Activated naive CD4-positive, alpha-beta T cell treated with anti-CD3 and anti-CD28 coated beads, Interleukin-2, amount 50 U/mL, for 72 hours (primary cell): ENCODE measurements around the gene MORF4L1. TPM values are rescaled to one million over a fixed set of nuclear protein-coding genes. Genes with fewer than 3 reads are reported as not detected.

Experiments used
- ATAC-seq, 2 donors: fragments of 150-1000 bp; cut with Tn5 transposase; 2 replicates each; pipeline ENCODE4 v1.10.0; 2021; ENCODE audit warnings: mild to moderate bottlenecking in 2 of 2, moderate library complexity in 2 of 2
- DNase-seq, 2 donors: peaks; one replicate each; pipeline ENCODE4 v3.0.0; 2021 to 2022; ENCODE audit warnings: low spot score in 2 of 2
- H3K27ac Mint-ChIP-seq, 2 donors: one replicate each; pipeline ENCODE4 v1.8.0; 2022; ENCODE audit warnings: mild to moderate bottlenecking in 2 of 2, mixed read lengths in 2 of 2
- H3K36me3 Mint-ChIP-seq, 2 donors: one replicate each; pipeline ENCODE4 v1.8.0; 2022; ENCODE audit warnings: mixed read lengths in 2 of 2
- H3K9me3 Mint-ChIP-seq, 2 donors: one replicate each; pipeline ENCODE4 v1.8.0; 2022; ENCODE audit warnings: mixed read lengths in 2 of 2
- total RNA-seq, 2 donors: library from RNA; stranded (reverse); gene quantifications; one replicate each; pipeline ENCODE4 v1.2.3, GENCODE V29; 2022

Gene MORF4L1
- total RNA-seq, 2 donors from 2014 or later, result 239 to 287 TPM

GRCh38 chr15:78943692-78944091 lies 71.0 kb downstream of the MORF4L1 start:
- DNase-seq (no peak), ATAC-seq (no peak)
- Mint-ChIP-seq H3K9me3 (no peaks in the 10 kb centered on the region), H3K27ac (no peak overlapping the region), H3K36me3 (no peaks in the 10 kb centered on the region)

DNA sequence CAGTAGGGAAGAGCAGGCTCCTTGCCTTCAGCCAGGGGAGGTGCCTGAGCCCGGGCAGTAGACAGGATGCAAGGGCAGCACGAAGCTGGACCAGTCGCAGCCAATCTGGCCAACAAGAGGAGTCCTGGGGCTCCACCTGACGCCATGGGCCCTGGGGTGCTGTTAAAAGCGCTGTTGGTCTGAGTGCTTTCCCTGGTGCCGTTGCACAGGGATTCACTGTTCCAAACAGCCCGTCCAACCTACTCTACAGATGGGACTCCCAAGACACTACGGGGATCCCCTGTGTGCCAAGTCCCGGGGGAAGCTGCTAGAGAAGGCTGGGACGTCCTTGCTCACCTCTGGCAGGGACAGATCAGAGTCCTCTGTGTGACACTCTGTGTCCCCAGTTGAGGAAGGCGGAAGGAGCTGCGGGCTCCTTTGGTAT lies 71.5 kb downstream of the MORF4L1 start:
- H3K9me3 Mint-ChIP-seq, result no peaks in the 10 kb centered on the region
- DNase-seq, result no peak
- no peak overlapping the region for H3K27ac Mint-ChIP-seq
- peak; percentile 4 to 9 for ATAC-seq
- no peaks in the 10 kb centered on the region for H3K36me3 Mint-ChIP-seq

DNA sequence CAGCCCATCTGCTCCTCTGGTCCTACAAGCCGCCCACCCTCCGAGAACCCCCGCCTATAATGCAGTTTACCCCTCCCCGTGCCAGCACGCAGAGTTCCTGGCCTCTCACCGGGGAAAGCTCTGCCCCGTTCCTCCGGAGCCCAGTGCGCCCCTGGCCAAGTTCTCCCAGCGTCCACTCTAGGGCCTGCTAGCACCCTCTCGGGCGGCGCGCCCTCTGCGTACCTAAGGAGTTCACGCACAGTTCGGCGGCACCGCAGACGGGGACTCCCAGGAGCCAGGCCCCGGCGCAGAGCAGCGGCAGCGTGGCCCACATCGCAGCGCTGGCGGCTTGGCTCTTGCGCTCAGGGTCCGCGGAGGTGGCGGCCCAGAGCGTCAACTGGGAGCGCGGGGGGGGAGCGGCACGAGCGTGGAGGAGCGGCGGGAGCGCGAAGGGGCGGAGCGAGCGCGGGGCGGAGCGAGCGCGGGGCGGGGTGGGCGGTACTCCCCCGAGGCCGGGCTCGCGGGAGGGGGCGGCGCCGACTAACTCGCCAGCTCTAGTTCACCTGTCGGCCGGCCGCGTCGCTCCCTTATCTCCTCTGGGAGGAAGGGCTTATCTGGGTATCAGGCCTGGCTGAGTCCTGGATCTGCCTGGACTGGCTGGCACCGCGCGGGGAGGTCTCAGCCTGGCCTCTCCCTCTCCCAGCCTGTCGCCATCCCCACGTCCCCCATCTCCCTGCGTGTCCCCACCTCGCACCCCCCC lies 72.1 kb downstream of the MORF4L1 start, which contains the start of gene CTSH:
CTSH (minus strand) TSS at position 378 of the 739 bp plus-strand sequence; CDS start at position 313, 65 bp downstream.
- Mint-ChIP-seq H3K9me3 (no peaks in the 10 kb centered on the region), H3K27ac (no peak within 1 kb of the TSS), H3K36me3 (no peaks in the 10 kb centered on the region)
- DNase-seq, result peak in 1 of 2 donors; percentile 63
- ATAC-seq, result peak; percentile 82 to 88

- H3K27ac Mint-ChIP-seq, result no peak overlapping the region
- H3K9me3 Mint-ChIP-seq, result no peaks in the 10 kb centered on the region
- no peaks in the 10 kb centered on the region for H3K36me3 Mint-ChIP-seq
Observed at GRCh38 chr15:78946493-78946892, 73.8 kb downstream of the MORF4L1 start.

DNA sequence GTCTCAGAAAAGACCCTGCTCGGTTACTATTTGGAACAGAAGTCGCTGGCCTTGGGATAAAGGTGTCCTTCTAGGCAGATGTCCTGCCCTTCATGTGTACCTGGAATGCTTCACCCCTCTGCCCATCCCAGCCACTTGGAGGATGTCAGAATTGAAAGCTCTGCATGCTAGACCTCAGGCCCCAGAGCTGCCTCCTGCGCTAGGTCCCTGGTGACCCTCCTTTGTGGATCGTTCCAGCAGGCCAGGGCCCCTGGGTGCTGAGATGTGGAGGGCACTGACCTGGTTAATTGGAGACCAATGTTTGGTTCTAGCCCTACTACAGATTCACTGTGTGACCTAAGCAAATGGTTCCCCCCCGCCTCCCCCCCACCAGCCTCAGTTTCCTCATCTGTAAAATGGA lies 74.8 kb downstream of the MORF4L1 start:
- ATAC-seq (no peak), DNase-seq (no peak)
- H3K9me3 Mint-ChIP-seq, result no peaks in the 10 kb centered on the region
- no peaks in the 10 kb centered on the region for H3K36me3 Mint-ChIP-seq
- H3K27ac Mint-ChIP-seq, result no peak overlapping the region

More at GRCh38 chr15:78946493-78946892, 73.8 kb downstream of the MORF4L1 start:
- ATAC-seq, result no peak
- DNase-seq, result no peak

Other genes with a start within 250 kb of the MORF4L1 start
- not detected for gene CHRNB4, start 231.7 kb upstream of the MORF4L1 start, total RNA-seq
- 1 to 10 TPM; 1.4 to 4.3 TPM for gene ADAMTS7, start 61.4 kb upstream of the MORF4L1 start, total RNA-seq
- gene CTSH, start 72.2 kb downstream of the MORF4L1 start, total RNA-seq, result 10 to 100 TPM in 1 of 2 donors, 1 to 10 TPM in 1; 8.4 to 11.1 TPM
- not detected for gene RASGRF1, start 217.9 kb downstream of the MORF4L1 start, total RNA-seq